AG04449 (cell line): ENCODE data around the gene STXBP2.

Experiments
- CTCF ChIA-PET: fragments of 350-600 bp; formaldehyde crosslinking; extraction: SDS; loops from one replicate; lab custom pipeline; 2021; ENCODE audit warnings: antibody characterized with exemption; lab: Yijun Ruan, JAX
- POLR2A ChIA-PET: fragments of 400-600, 350-600 bp; formaldehyde crosslinking; extraction: SDS; loops from one replicate; lab custom pipeline; 2020; ENCODE audit warnings: antibody characterized with exemption, inconsistent platforms; lab: Yijun Ruan, JAX
- DNase-seq: peaks from one replicate; pipeline ENCODE4 v3.0.0-alpha.2; 2010; ENCODE audit warnings: low read depth, low spot score
- H3K4me3 ChIP-seq: 2 replicates; pipeline ENCODE4 v1.5.1; 2011; ENCODE audit warnings: low read depth, mild to moderate bottlenecking, control low read depth, low read length
- TF ChIP-seq, protein P1 (sequence below): IDR thresholded peaks from one replicate; pipeline ENCODE4 v1.5.1; 2011; ENCODE audit warnings: mild to moderate bottlenecking, moderate library complexity, low read length, control low read depth, inconsistent platforms; ENCODE audit not compliant: insufficient read depth; ENCODE audit errors: missing control alignments

Gene STXBP2

DNA sequence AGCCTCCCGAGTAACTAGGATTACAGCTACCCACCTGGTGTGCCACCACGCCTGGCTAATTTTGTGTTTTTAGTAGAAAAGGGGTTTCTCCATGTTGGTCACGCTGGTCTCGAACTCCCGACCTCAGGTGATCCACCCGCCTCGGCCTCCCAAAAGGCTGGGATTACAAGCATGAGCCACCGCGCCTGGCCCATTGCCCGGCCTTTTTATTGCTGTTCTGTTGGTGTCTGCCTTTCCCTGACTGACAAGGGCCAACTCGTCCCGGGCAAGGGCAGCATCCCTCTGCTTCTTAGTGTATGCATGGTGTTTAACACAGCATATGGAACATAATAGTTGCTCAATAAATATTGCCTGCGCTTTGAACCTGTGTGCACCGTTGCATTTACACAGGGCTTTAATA is 25.7 kb downstream of the STXBP2 start:
- POLR2A ChIA-PET, result no interaction called here
- TF ChIP-seq, protein P1, sequence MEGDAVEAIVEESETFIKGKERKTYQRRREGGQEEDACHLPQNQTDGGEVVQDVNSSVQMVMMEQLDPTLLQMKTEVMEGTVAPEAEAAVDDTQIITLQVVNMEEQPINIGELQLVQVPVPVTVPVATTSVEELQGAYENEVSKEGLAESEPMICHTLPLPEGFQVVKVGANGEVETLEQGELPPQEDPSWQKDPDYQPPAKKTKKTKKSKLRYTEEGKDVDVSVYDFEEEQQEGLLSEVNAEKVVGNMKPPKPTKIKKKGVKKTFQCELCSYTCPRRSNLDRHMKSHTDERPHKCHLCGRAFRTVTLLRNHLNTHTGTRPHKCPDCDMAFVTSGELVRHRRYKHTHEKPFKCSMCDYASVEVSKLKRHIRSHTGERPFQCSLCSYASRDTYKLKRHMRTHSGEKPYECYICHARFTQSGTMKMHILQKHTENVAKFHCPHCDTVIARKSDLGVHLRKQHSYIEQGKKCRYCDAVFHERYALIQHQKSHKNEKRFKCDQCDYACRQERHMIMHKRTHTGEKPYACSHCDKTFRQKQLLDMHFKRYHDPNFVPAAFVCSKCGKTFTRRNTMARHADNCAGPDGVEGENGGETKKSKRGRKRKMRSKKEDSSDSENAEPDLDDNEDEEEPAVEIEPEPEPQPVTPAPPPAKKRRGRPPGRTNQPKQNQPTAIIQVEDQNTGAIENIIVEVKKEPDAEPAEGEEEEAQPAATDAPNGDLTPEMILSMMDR, result no peak
- no peak for DNase-seq
- no peak overlapping the region for H3K4me3 ChIP-seq
- CTCF ChIA-PET, result interaction anchor here (1.0 kb wide), 1 partner anchor 10 kb away, joined by 3 read pairs; no protein-coding TSS in a partner anchor

DNA sequence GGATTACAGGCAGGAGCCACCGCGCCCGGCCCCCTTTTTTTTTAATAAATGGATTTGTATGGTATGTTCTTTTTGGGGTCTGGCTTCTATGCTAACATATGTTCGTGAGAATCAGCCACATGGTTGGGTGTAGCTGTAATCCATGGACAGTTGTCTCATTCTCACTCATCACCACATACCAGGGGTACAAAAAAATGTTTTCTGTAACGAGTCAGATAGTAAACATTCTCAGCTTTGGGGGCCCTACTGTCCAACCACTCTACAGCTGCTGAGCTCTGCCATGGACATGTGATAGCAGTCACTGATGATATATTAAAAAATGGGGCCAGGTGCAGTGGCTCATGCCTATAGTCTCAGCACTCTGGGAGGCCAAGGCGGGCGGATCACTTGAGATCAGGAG is 26.8 kb downstream of the STXBP2 start:
- ChIA-PET POLR2A (no interaction called here), CTCF (interaction anchor here (0.6 to 2.6 kb wide), 3 partner anchors 10 to 136 kb away, joined by 3 to 22 read pairs (median 7); no protein-coding TSS in a partner anchor)
- TF ChIP-seq, protein P1, result no peak
- DNase-seq, result no peak
- no peak overlapping the region for H3K4me3 ChIP-seq

GRCh38 chr19:7665076-7665475 is 28.2 kb downstream of the STXBP2 start:
- TF ChIP-seq, protein P1, result no peak
- no peak overlapping the region for H3K4me3 ChIP-seq
- CTCF ChIA-PET, result interaction anchor here (1.4 to 3.2 kb wide), 3 partner anchors 13 to 135 kb away, joined by 7 to 22 read pairs (median 13); partner anchors contain the start of gene TRAPPC5
- DNase-seq, result peak; percentile 37
- POLR2A ChIA-PET, result interaction anchor here (0.7 kb wide), 1 partner anchor 92 kb away, joined by 3 read pairs; no protein-coding TSS in a partner anchor

DNA sequence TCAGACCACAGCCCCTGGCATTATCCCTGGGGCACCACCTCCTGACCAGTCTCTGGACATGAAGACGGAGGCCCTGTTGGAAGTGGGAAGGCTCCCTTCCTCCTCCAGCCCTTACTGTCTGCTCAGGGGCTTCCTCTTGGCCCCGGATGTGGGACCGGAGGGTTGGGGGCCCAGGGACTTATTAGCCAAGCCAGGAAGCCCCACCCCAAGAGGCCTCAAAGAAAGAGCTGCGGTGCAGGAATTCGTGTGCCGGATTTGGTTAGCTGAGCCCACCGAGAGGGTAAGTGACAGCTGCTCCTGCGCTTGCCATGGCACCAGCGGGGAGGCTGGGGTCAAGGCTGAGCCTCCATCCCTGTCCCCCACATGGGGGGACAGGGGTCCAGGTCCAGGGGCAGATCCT is 31.9 kb downstream of the STXBP2 start, which contains the start of gene RETN:
Gene RETN, plus strand, starts transcription at position 208 of the 400 bp plus-strand sequence. CDS start 278 bp downstream, outside the sequence.
- CTCF ChIA-PET, result interaction anchor here (1.7 to 7.7 kb wide), 3 partner anchors 10 to 16 kb away, joined by 3 to 47 read pairs (median 33); partner anchors contain the start of gene TRAPPC5

GRCh38 chr19:7669641-7670040 is 32.7 kb downstream of the STXBP2 start:
- no peak overlapping the region for H3K4me3 ChIP-seq
- TF ChIP-seq, protein P1, result no peak
- CTCF ChIA-PET, result interaction anchor here (4.8 to 7.7 kb wide), 2 partner anchors 11 to 17 kb away, joined by 33 to 47 read pairs; partner anchors contain the start of gene TRAPPC5
- POLR2A ChIA-PET, result no interaction called here
- no peak for DNase-seq

More for the DNA sequence above, 31.9 kb downstream of the STXBP2 start, which contains the start of gene RETN:
- POLR2A ChIA-PET, result no interaction called here
- no peak within 1 kb of the TSS for H3K4me3 ChIP-seq
- TF ChIP-seq, protein P1, result no peak
- no peak for DNase-seq

- POLR2A ChIA-PET, result no interaction called here
- CTCF ChIA-PET, result interaction anchor here (4.8 to 7.7 kb wide), 2 partner anchors 10 to 18 kb away, joined by 33 to 47 read pairs; partner anchors contain the start of gene TRAPPC5
- TF ChIP-seq, protein P1, result no peak
- DNase-seq, result no peak
- H3K4me3 ChIP-seq, result no peak overlapping the region; the same call in 1 of the 2 replicates
Observed at GRCh38 chr19:7670150-7670783, 33.4 kb downstream of the STXBP2 start.
